Nephron (organoid): ENCODE results near the gene CHORDC1.
"Not testable (repeated sequence)": the region's sequence is repeated elsewhere in the genome, so short reads cannot be mapped to it uniquely, and the experiment has no call there.

Source experiments
- H3K27ac Mint-ChIP-seq, 3 experiments: 2 replicates each; pipeline ENCODE4 v1.8.0; 2020; ENCODE audit warnings: mixed read lengths in 3 of 3, mild to moderate bottlenecking in 2 of 3, moderate library complexity in 1 of 3
- H3K27me3 Mint-ChIP-seq: 2 replicates; pipeline ENCODE4 v1.8.0; 2021; ENCODE audit warnings: low read depth, mild to moderate bottlenecking, moderate library complexity, mixed read lengths
- H3K36me3 Mint-ChIP-seq: 2 replicates; pipeline ENCODE4 v1.8.0; 2020; ENCODE audit warnings: low read depth, mixed read lengths
- H3K4me1 Mint-ChIP-seq: 2 replicates; pipeline ENCODE4 v1.8.0; 2020; ENCODE audit warnings: mixed read lengths
- H3K4me3 Mint-ChIP-seq, 3 experiments: 2 replicates each; pipeline ENCODE4 v1.8.0; 2020; ENCODE audit warnings: mild to moderate bottlenecking in 3 of 3, mixed read lengths in 3 of 3, moderate library complexity in 2 of 3
- H3K9me3 Mint-ChIP-seq: 2 replicates; pipeline ENCODE4 v1.8.0; 2020; ENCODE audit warnings: mixed read lengths
- TF ChIP-seq, protein P1 (sequence below), 3 experiments: fragments of 200-600 bp; sonication (generic); IDR thresholded peaks; one replicate each; pipeline ENCODE4 v1.5.0; 2021; ENCODE audit warnings: antibody characterized with exemption in 3 of 3; ENCODE audit not compliant: unreplicated experiment in 3 of 3

CHORDC1 gene

DNA sequence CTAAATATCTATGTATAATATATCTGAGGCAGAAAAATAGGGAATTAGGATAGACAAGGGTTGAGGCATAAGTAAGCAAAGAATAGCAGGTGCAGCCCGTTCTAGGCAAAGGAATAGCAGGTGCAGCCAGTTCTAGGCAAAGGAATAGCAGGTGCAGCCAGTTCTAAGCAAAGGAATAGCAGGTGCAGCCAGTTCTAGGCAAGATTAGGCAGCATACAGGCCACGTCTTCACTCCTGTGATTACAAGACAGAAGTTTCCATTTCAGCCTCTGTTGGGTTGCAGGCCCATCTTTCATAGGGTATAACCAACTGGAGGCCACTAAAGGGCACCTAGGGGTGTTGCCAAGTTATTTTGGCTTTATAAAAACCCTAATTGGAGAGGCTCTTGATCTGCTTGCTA lies 28.8 kb upstream of the CHORDC1 start:
- H3K9me3 Mint-ChIP-seq = peaks cover 6% of the 10 kb centered on the region
- peaks cover 4% of the 10 kb centered on the region for H3K27me3 Mint-ChIP-seq
- H3K27ac Mint-ChIP-seq = no peak overlapping the region
- TF ChIP-seq, protein P1, sequence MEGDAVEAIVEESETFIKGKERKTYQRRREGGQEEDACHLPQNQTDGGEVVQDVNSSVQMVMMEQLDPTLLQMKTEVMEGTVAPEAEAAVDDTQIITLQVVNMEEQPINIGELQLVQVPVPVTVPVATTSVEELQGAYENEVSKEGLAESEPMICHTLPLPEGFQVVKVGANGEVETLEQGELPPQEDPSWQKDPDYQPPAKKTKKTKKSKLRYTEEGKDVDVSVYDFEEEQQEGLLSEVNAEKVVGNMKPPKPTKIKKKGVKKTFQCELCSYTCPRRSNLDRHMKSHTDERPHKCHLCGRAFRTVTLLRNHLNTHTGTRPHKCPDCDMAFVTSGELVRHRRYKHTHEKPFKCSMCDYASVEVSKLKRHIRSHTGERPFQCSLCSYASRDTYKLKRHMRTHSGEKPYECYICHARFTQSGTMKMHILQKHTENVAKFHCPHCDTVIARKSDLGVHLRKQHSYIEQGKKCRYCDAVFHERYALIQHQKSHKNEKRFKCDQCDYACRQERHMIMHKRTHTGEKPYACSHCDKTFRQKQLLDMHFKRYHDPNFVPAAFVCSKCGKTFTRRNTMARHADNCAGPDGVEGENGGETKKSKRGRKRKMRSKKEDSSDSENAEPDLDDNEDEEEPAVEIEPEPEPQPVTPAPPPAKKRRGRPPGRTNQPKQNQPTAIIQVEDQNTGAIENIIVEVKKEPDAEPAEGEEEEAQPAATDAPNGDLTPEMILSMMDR (IDR thresholded peaks at IDR 0.05; ENCODE audit: unreplicated experiment in 3 of 3) = no peak
- no peaks in the 10 kb centered on the region for H3K36me3 Mint-ChIP-seq
- H3K4me3 Mint-ChIP-seq = no peak overlapping the region
- no peaks in the 10 kb centered on the region for H3K4me1 Mint-ChIP-seq

DNA sequence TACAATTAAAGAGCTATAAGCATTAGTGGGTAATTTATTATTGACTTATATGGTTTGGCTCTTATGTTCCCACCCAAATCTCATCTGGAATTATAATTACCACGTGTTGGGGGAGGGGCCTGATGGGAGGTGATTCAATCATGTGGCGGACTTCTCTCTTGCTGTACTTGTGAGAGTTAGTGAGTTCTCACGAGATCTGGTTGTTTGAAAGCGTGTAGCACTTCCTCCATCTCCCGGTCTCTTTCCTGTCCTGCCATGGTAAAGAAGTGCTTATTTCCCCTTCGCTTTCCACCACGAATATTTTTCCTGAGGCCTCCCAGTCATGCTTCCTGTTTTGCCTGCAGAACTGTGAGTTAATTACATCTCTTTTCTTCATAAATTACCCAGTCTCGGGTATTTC lies 28.1 kb upstream of the CHORDC1 start:
- Mint-ChIP-seq H3K4me3 (no peak overlapping the region), H3K4me1 (no peaks in the 10 kb centered on the region), H3K36me3 (no peaks in the 10 kb centered on the region), H3K9me3 (peaks cover 8% of the 10 kb centered on the region), H3K27ac (no peak overlapping the region), H3K27me3 (peaks cover 3% of the 10 kb centered on the region)
- TF ChIP-seq, protein P1 (IDR thresholded peaks at IDR 0.05; ENCODE audit: unreplicated experiment in 3 of 3) = no peak

DNA sequence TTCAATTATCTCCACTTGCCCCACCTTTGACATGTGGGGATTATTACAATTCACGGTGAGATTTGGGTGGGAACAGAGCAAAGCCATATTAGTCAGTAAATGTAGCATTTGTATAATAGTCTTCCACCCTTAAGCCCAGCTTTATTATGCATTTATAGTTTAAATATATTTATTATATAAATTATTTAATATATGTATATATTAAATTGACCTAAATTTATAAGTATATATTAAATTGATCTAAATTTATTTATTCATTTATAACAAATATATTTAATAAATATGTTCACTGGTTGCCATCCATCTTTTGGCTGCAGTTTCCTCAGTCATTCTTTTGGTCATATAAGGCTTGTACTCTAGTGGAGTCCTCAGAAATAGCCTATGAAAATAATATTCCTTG lies 23.6 kb upstream of the CHORDC1 start:
- H3K4me1 Mint-ChIP-seq = no peaks in the 10 kb centered on the region
- no peaks in the 10 kb centered on the region for H3K36me3 Mint-ChIP-seq
- H3K9me3 Mint-ChIP-seq = peaks cover 3% of the 10 kb centered on the region
- TF ChIP-seq, protein P1 (IDR thresholded peaks at IDR 0.05; ENCODE audit: unreplicated experiment in 3 of 3) = no peak
- H3K27me3 Mint-ChIP-seq = no peaks in the 10 kb centered on the region
- no peak overlapping the region for H3K4me3 Mint-ChIP-seq
- H3K27ac Mint-ChIP-seq = no peak overlapping the region

DNA sequence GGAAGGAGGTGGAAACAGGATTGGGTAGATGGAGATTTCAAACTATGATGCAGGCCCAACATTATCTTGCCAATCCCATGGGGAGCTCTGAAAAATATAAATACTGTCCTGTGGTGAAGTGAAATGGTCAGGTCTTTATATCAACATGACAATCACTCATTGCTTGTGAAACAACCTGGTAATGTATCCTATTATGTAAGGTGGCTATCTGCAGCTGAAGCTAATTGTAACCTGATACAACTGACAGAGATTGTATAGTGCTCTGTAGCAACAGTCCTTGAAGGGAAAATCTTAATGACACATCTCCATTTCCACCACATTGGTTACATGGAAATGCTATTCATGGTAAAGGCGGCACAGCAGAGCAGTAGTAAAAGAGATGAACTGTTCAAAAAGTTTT lies 20.7 kb upstream of the CHORDC1 start:
- Mint-ChIP-seq H3K27ac (no peak overlapping the region), H3K27me3 (no peaks in the 10 kb centered on the region), H3K4me1 (no peaks in the 10 kb centered on the region), H3K9me3 (peaks cover 3% of the 10 kb centered on the region), H3K4me3 (no peak overlapping the region), H3K36me3 (no peaks in the 10 kb centered on the region)
- TF ChIP-seq, protein P1 (IDR thresholded peaks at IDR 0.05; ENCODE audit: unreplicated experiment in 3 of 3) = no peak

DNA sequence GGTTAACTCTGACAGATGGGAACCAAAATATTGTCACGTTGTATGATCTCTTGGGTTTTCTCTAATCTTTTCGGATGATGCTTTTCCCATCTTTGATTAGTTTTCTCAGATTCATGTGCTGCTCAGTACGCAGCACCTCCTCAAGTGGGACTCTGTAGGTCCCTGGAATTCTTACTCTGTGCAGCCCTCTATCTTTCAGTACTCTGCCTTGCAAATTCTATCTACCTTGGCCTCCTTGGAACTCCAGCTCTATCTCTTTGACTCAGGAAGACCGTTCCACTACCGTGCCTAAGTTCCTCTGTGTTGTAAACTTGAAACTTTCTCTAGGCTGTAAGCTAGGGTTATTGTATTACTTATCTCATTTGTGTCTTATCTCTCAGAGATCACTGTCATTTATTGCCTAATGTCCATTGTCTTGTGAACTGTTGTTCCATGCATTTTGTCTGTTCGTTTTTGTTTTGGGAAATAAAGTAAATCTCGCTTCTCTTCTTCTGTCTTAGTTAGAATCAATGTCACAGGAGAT lies 20.1 kb upstream of the CHORDC1 start:
- Mint-ChIP-seq H3K4me1 (no peaks in the 10 kb centered on the region), H3K4me3 (no peak overlapping the region), H3K27me3 (no peaks in the 10 kb centered on the region), H3K9me3 (peaks cover 3% of the 10 kb centered on the region), H3K36me3 (no peaks in the 10 kb centered on the region), H3K27ac (no peak overlapping the region)
- TF ChIP-seq, protein P1 (IDR thresholded peaks at IDR 0.05; ENCODE audit: unreplicated experiment in 3 of 3) = no peak

DNA sequence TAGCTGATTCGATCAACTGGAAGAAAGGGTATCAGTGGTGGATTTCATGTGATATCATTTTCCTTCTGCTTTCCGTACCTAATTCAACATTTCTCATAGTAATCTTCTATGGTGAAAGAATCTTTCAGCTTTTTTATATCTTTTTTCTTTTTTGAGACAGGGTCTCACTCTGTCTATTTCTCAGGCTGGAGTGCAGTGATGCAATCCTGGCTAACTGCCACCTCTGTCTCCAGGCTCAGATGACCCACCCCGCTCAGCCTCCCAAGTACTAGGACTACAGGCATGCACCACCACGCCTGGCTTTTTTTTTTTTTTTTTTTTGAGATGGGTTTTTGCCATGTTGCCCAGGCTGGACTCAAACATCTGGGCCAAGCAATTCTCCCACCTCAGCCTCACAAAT lies 18.6 kb upstream of the CHORDC1 start:
- Mint-ChIP-seq H3K4me1 (no peaks in the 10 kb centered on the region), H3K9me3 (peaks cover 3% of the 10 kb centered on the region), H3K36me3 (no peaks in the 10 kb centered on the region), H3K27me3 (no peaks in the 10 kb centered on the region), H3K4me3 (no peak overlapping the region), H3K27ac (no peak overlapping the region)
- TF ChIP-seq, protein P1 (IDR thresholded peaks at IDR 0.05; ENCODE audit: unreplicated experiment in 3 of 3) = no peak

DNA sequence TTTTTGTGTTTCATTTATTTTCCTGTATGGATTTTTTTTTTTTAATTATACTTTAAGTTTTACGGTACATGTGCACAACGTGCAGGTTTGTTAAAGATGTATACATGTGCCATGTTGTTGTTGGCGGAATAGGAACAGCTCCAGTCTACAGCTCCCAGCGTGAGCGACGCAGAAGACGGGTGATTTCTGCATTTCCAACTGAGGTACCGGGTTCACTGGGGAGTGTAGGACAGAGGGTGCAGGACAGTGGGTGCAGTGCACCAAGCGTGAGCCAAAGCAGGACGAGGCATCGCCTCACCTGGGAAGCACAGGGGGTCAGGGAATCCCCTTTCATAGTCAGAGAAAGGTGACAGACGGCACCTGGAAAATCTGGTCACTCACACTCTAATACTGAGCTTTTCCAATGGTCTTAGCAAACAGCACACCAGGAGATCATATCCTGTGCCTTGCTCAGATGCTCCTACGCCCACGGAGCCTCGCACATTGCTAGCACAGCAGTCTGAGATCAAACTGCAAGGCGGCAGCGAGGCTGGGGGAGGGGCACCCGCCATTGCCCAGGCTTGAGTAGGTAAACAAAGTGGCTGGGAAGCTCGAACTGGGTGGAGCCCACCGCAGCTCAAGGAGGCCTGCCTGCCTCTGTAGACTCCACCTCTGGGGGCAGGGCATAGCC lies 17.3 kb upstream of the CHORDC1 start:
- H3K9me3 Mint-ChIP-seq, H3K27me3 Mint-ChIP-seq, H3K4me1 Mint-ChIP-seq, H3K27ac Mint-ChIP-seq, H3K36me3 Mint-ChIP-seq: not testable (repeated sequence)
- H3K4me3 Mint-ChIP-seq = peak overlapping the region in 2 of 3 experiments; percentile 17 to 69
